BJ (cell line): ENCODE measurements around the gene ARHGEF17. TPM values are rescaled to one million over a fixed set of nuclear protein-coding genes. Genes with fewer than 3 reads are reported as not detected.

ENCODE experiments used
- CTCF ChIA-PET: fragments of 350-600 bp; formaldehyde crosslinking; extraction: SDS; loops from one replicate; lab custom pipeline; 2021; ENCODE audit warnings: antibody characterized with exemption, inconsistent platforms; lab: Yijun Ruan, JAX
- POLR2A ChIA-PET: fragments of 300-600 bp; sonication (Branson Sonifier 250); formaldehyde crosslinking; extraction: SDS; loops from one replicate; lab custom pipeline; 2021; ENCODE audit warnings: antibody characterized with exemption; lab: Charles Lee
- DNase-seq: peaks from one replicate; pipeline ENCODE4 v3.0.0-alpha.2; 2011; ENCODE audit warnings: low read depth
- H3K27me3 ChIP-seq: 2 replicates; pipeline ENCODE4 v1.6.0; 2011; ENCODE audit warnings: low read length; ENCODE audit not compliant: control insufficient read depth, insufficient read depth
- H3K36me3 ChIP-seq: 2 replicates; pipeline ENCODE4 v1.5.1; 2011; ENCODE audit warnings: low read length; ENCODE audit not compliant: control insufficient read depth, insufficient read depth
- H3K4me3 ChIP-seq: 2 replicates; pipeline ENCODE4 v1.5.1; 2011; ENCODE audit warnings: low read depth, mild to moderate bottlenecking, control low read depth, low read length
- CTCF ChIP-seq: IDR thresholded peaks from 2 replicates; pipeline ENCODE4 v1.5.1; 2011; ENCODE audit warnings: low read depth, mild to moderate bottlenecking, control low read depth, inconsistent platforms, low read length, moderate library complexity; ENCODE audit not compliant: insufficient read depth
- polyA plus RNA-seq: library from polyadenylated mRNA; depleted of rRNA; stranded (reverse); fragments of >200 nt; gene quantifications from 2 replicates; pipeline ENCODE4 v1.2.3, GENCODE V29; 2011

Gene ARHGEF17
- polyA plus RNA-seq, 1 experiment, result 85.7 TPM

DNA sequence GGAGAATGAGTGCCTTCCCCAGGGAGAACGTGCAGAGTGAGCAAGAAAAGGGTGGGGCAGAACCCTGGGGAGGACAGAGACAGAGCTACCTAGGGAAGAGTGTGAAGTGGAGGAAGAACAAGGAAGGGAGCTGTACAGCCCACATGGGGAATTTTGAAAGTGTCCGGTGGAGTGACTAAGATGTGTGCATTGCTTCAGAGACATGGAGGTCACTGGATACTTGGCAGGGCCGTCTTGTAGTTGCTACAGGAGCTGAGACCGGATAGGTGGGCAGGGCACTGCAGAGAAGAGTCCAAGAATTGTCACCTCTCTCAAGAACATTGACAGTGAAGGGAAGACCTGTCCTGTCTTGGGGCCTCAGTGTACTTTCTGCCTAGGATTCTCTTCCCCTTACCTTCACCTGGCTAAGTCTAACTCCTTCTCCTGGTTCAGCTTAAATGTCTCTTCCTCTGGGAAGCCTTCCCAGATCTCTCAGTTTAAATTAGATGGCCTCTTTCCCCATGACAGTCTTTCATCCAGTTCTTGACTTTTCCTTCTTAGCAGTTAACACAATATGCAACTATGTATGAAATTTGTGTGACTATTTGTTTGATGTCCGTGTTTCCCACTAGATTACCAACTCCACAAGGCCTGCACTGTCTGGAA lies 45.1 kb upstream of the ARHGEF17 start:
- H3K4me3 ChIP-seq, result no peak overlapping the region
- no peaks in the 10 kb centered on the region for H3K36me3 ChIP-seq
- TF ChIP-seq CTCF, result no peak
- CTCF ChIA-PET, result interaction anchor here (0.6 to 3.5 kb wide), 4 partner anchors 9 to 417 kb away, joined by 3 to 11 read pairs (median 3); partner anchors contain the start of gene P2RY6
- H3K27me3 ChIP-seq, result peaks cover 9% of the 10 kb centered on the region
- DNase-seq, result no peak
- POLR2A ChIA-PET, result interaction anchor here (0.6 kb wide), 1 partner anchor 431 kb away, joined by 3 read pairs; no protein-coding TSS in a partner anchor

DNA sequence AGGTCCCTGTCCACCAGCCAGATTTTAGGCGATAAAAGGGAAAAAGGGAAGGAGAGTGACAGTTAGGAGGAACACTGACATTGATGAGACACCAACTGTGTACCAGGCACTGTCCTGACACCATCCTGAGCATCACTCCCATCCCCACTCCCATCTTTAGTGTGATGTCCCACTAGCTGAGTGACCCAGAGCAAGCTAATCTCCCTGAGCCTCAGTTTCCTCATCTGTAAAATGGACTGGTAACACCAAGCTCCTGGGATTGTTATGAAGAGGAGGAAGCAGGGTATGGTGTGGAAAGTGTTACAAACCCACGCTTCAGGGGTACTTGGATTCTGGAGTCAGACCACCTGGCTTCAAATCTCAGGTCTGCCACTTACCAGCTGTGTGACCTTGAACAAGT lies 44.4 kb upstream of the ARHGEF17 start:
- ChIA-PET POLR2A (interaction anchor here (0.6 kb wide), 1 partner anchor 432 kb away, joined by 3 read pairs; no protein-coding TSS in a partner anchor), CTCF (interaction anchor here (3.5 to 12.5 kb wide), 2 partner anchors 21 to 25 kb away, joined by 11 to 60 read pairs; no protein-coding TSS in a partner anchor)
- H3K4me3 ChIP-seq, result no peak overlapping the region
- no peaks in the 10 kb centered on the region for H3K36me3 ChIP-seq
- no peak for TF ChIP-seq CTCF
- DNase-seq, result no peak
- peaks cover 10% of the 10 kb centered on the region for H3K27me3 ChIP-seq

GRCh38 chr11:73265278-73265810 lies 42.7 kb upstream of the ARHGEF17 start:
- no peak for TF ChIP-seq CTCF
- DNase-seq, result no peak
- ChIA-PET POLR2A (no interaction called here), CTCF (interaction anchor here (0.7 to 12.5 kb wide), 4 partner anchors 12 to 81 kb away, joined by 3 to 60 read pairs (median 4); no protein-coding TSS in a partner anchor)
- no peak overlapping the region for H3K4me3 ChIP-seq
- no peaks in the 10 kb centered on the region for H3K36me3 ChIP-seq
- H3K27me3 ChIP-seq, result peaks cover 13% of the 10 kb centered on the region

GRCh38 chr11:73265853-73266645 lies 42.0 kb upstream of the ARHGEF17 start:
- ChIA-PET POLR2A (no interaction called here), CTCF (interaction anchor here (0.7 to 12.5 kb wide), 4 partner anchors 22 to 541 kb away, joined by 3 to 60 read pairs (median 4); no protein-coding TSS in a partner anchor)
- no peak for DNase-seq
- Histone ChIP-seq H3K4me3 (no peak overlapping the region), H3K36me3 (no peaks in the 10 kb centered on the region), H3K27me3 (peaks cover 13% of the 10 kb centered on the region)
- no peak for TF ChIP-seq CTCF

- Histone ChIP-seq H3K27me3 (peaks cover 13% of the 10 kb centered on the region), H3K4me3 (no peak overlapping the region), H3K36me3 (no peaks in the 10 kb centered on the region)
- ChIA-PET CTCF (interaction anchor here (1.4 to 12.5 kb wide), 2 partner anchors 22 to 541 kb away, joined by 3 to 60 read pairs; no protein-coding TSS in a partner anchor), POLR2A (no interaction called here)
- no peak for TF ChIP-seq CTCF
- no peak for DNase-seq
These were observed 41.4 kb upstream of the ARHGEF17 start for GRCh38 chr11:73266646-73267020.
